Measurements from ENCODE around the gene EXT2. TPM values are rescaled to one million over a fixed set of nuclear protein-coding genes. Genes with fewer than 3 reads are reported as not detected.

EXT2 gene
- total and polyA plus RNA-seq, 2 of the 13 experiments (the other 11 are each of a cell fraction or from before 2014, with no cell fraction given): 61.5 to 68.7 TPM

GRCh38 chr11:44177905-44178304, 82.4 kb downstream of the EXT2 start:
- H3K27me3 ChIP-seq (ENCODE audit: control insufficient read depth in 1 of 2, insufficient read depth in 2 of 2, low read length in 2 of 2): no peaks in the 10 kb centered on the region
- no TSS peak for BruUV-seq (replicated peaks)
- ATAC-seq (no peak), FAIRE-seq (no peak), DNase-seq (ENCODE audit: low spot score) (no peak)
- ChIA-PET POLR2A (no interaction called here), CTCF (ENCODE audit: low intra/inter-chr PET ratio, low total read pairs) (no interaction called here)
- in situ Hi-C loops (cut with HindIII; ENCODE audit: extremely low pct_ligation_motif_present, low pct_unique_long_range_greater_than_20kb): no loop called here
- no peaks in the 10 kb centered on the region for H3K9me3 ChIP-seq (ENCODE audit: low read length)
- H2AFZ ChIP-seq (ENCODE audit: low read length): no peak overlapping the region
- 0 out of 5 replicates have a peak, but pooled peaks cover 0 to under 1% of the 10 kb centered on the region in 2 experiments for H3K36me3 ChIP-seq (replicated peaks in 1 of 2; ENCODE audit: control insufficient read depth in 1 of 2, insufficient read depth in 2 of 2, low read length in 2 of 2)
- no peak overlapping the region for H3K4me2 ChIP-seq (ENCODE audit: low read depth, low read length)
- no peaks in the 10 kb centered on the region for H4K20me1 ChIP-seq (ENCODE audit: insufficient read depth, low read length)
- no peaks in the 10 kb centered on the region for H3K79me2 ChIP-seq (ENCODE audit: insufficient read depth, low read length)
- H3K4me1 ChIP-seq (ENCODE audit: insufficient read depth, low read length): no peaks in the 10 kb centered on the region
- H3K4me3 ChIP-seq (replicated peaks in 1 of 3; ENCODE audit: insufficient read depth in 1 of 3, low read depth in 2 of 3, low read length in 3 of 3): no peak overlapping the region
- no peak overlapping the region for H3K9ac ChIP-seq (ENCODE audit: insufficient read depth, low read depth, low read length)
- TF ChIP-seq LCORL (IDR thresholded peaks at IDR 0.05) (no peak), LCORL (CRISPR knock-in tag; IDR thresholded peaks at IDR 0.05) (no peak), ZFX (CRISPR knock-in tag; IDR thresholded peaks at IDR 0.05; ENCODE audit: low read depth) (no peak), ZNF18 (CRISPR knock-in tag; IDR thresholded peaks at IDR 0.05; ENCODE audit: insufficient replicate concordance) (no peak), ZFP41 (CRISPR knock-in tag; IDR thresholded peaks at IDR 0.05; ENCODE audit: borderline replicate concordance) (no peak), HOXA7 (CRISPR knock-in tag; IDR thresholded peaks at IDR 0.05) (no peak), ATF3 (CRISPR knock-in tag; IDR thresholded peaks at IDR 0.05) (no peak), ZNF142 (CRISPR knock-in tag; IDR thresholded peaks at IDR 0.05) (no peak), ZNF777 (CRISPR knock-in tag; IDR thresholded peaks at IDR 0.05) (no peak), ZNF841 (CRISPR knock-in tag; IDR thresholded peaks at IDR 0.05; ENCODE audit: borderline replicate concordance) (no peak), ZKSCAN8 (CRISPR knock-in tag; IDR thresholded peaks at IDR 0.05; ENCODE audit: borderline replicate concordance) (no peak), PPARG (CRISPR knock-in tag; conservative IDR thresholded peaks at IDR 0.05) (no peak)
- intact Hi-C loops (cut with micrococcal nuclease; ENCODE audit: unreplicated experiment): no loop called here
- 100% methylated on average over 1 of the region's 1 CpG for WGBS (ENCODE audit: low lambda C conversion rate)
- H3K27ac ChIP-seq (ENCODE audit: extremely low read length, insufficient read depth, low read length): no peak overlapping the region
